T-helper 2 cell (primary cell): Measurements from ENCODE around the gene MAP2K3.
A peak's percentile ranks its signal among the peaks of the same experiment; 100 is the strongest.
"Not testable (repeated sequence)": the region's sequence is repeated elsewhere in the genome, so short reads cannot be mapped to it uniquely, and the experiment has no call there.

Source experiments
- DNase-seq, 5 experiments: peaks; one replicate each; pipeline versions ENCODE4 v3.0.0 to v3.0.0-alpha.2; 2012 to 2022

MAP2K3 gene

GRCh38 chr17:21297026-21297520 is 12.6 kb downstream of the MAP2K3 start:
- no peak for DNase-seq

DNA sequence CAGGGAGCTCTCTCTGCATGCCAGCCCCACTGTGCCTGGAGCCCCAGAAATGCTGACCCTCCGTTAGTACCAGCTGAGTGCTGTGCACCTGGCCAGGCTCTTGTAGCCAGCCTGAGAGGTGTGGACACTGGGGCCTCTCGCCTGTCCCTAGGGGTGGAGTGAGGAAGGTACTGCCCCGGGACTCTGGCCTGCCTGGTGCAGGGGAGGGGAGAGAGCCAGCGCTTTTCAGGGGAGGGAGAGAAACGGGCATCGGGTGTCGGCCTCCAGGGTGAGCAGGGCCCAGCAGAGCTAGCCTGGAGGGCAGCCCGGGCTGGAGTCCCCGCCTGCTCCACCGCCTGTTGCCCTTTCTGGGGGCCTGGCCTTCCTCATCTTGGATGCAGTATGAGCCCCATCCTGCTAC is 13.1 kb downstream of the MAP2K3 start:
- DNase-seq, result no peak

DNA sequence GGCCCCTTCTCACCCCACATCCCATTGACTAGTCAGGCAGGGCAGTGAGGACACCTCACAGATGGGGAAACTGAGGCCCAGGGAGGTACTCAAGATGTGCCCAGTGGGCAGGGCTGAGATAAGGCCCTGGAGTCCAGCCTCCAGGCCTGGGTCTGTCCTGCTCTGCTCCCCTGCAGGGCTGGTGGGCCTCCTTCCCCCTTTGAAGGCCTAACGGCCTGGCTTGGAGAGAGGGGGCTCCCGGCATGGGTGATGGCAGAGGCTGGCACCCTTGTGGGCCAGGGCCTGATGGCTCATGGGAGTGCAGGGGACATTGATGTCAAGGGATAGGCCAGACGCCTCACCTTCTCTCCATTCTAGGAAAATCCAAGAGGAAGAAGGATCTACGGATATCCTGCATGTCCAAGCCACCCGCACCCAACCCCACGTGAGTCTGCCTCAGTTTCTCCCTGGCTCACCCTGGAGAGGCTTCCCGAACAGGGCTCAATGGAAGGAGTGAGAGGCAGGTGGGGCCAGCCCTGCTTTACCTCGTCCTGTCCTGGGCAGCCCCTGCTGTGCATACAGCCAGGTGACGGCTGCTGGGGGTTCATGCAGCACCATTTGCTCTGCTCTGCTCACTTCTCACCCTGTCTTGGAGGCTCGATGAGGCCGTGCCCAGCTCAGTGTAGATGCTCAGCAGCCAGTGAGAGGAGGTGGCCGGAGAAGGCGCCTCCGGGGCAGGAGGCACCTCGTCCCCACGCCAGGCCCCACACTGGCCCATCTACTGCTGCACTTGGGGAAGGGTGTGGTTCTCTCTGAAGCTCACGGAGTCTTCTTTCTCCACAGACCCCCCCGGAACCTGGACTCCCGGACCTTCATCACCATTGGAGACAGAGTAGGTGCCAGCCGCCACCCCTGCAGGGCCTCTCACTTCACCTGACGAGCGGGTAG is 13.8 kb downstream of the MAP2K3 start:
- no peak for DNase-seq

- DNase-seq, result no peak
These were observed 14.5 kb downstream of the MAP2K3 start for GRCh38 chr17:21298983-21299519.

DNA sequence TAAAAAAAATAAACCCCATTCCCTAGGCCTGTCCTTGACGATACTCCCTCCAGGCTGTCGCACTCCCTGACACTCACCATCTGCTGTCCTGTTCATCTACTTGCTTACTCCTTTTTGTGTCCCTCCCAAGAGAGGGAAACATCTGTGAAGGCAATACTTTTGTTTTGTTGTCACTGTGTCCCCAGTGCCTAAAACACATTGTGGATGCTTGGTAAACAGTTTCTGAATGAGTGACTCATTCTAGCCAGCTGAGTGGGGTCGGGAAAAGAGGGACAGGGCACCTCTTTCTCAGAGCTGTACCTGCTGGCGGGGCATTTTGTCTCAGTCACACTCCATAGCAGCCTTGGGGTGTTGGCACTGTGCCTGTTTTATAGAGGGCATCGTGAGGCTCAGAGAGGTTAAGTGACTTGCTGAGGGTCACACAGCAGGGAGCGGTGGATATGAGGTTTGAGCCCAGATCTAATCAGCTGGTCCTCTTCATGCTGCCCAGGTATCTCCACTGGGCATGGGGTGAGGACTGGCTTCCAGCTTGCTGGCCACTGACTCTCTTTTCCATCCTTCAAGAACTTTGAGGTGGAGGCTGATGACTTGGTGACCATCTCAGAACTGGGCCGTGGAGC is 15.6 kb downstream of the MAP2K3 start:
- no peak for DNase-seq

GRCh38 chr17:21300601-21301571 is 16.4 kb downstream of the MAP2K3 start:
- no peak for DNase-seq

DNA sequence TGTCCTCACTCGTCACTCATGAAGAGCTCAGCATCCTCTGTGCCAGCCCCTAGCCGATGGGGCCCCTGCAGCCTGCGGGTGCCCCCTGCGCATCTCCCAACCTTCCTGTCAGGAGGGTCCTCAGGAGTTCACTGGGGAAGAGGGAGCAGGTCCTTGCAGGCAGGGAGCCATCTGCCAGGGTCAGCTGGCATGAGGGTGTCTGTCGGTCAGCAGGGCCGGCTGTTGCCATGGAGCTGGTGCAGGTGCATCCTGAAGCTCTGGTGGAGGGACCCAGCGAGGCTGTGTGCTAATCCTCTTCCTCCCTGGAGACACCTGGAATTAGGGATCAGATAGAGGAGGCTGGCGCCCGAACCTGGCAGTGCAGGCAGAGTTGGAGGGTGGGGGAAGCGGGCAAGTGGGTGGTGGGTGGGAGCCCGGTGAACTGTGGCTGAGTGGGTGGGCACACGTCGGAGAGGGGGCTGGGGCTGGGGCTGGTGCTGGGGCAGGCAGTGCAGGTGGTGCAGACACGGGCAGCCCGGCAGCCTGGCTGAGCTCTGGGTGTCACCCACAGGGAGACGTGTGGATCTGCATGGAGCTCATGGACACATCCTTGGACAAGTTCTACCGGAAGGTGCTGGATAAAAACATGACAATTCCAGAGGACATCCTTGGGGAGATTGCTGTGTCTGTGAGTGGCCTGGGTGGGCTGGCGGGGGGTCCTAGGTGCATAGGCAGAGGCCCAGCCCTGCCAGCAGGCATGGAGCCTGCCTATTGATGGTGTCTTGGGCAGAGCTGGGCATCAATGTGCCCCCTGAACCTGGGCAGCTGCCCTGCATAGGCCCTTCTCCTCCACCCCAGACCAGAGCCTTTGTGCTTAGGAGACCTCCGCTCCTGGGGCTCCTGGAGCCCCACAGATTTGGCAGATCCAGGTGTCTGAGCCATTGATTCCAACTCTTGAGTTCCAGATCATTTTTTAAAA is 17.4 kb downstream of the MAP2K3 start:
- DNase-seq, result no peak

DNA sequence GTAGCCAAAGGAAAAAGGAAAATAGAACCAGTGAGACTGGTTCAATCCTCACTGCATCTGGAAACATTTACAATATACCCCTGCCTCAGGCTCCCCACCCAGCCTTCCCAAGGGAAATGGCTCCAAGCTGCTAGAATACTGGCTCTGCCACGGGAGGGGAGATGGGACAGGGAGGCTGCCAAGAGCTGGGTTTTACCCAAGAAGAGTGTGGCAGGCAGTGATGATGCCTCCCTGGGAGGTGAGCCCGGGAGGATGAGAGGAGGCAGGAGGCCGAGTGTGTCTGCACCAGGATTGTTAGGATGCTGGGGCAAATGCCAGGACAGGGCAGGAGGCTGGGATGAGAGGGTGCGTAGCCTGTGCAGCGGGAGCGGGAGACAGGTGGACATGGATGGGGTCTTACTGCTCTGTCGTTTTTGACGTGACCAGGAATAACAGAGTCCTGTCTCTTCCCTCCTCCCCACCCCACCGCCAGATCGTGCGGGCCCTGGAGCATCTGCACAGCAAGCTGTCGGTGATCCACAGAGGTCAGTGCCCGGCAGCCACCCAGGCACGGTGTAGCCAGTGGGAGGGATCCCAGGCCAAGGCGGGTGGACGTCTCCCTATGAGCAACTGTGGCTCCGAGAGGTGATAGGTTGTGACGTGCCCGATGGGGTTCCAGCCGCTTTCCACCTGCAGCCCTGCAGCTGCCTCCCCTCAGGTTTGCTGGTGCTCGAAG is 18.4 kb downstream of the MAP2K3 start:
- DNase-seq, result no peak

GRCh38 chr17:21303441-21304065 is 19.0 kb downstream of the MAP2K3 start:
- DNase-seq, result no peak

GRCh38 chr17:21304091-21304490 is 19.6 kb downstream of the MAP2K3 start:
- DNase-seq, result no peak

GRCh38 chr17:21304551-21305151 is 20.1 kb downstream of the MAP2K3 start:
- DNase-seq, result not testable (repeated sequence)

DNA sequence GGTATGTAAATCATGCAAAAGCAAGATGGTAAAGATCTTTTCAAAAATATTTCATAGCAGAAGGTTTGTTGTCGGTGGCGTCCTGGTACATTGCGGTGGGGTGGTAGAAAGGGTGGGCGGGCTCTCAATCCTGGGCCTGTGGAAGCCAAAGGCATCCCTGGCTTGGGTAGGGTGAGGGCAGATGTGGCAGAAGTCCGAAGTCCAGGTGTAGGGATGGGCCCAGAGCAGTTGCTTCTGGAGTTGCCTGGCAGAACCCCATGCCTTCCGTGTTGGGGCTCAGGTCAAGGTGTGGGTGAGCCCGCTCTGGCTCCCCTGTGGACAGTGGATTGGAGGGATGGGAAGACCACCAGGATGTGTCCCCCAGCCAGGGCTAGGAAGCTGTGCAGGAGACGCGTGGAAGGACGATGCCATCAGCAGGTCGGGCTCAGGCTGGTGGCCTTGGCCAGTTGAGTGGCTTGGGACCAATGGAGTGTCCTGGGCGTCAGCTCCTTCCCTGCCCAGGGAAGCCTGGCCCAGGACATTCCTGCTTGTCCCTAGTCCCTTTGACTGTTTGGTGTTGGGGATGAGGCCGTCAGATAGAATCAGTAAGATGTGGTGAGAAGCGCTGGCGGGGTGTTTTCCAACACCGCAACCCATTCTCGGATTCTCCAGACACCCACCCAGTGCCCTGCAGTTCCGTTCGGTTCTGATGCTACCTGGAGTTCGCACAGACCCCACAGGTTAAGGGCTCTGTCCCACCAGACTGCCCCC is 21.1 kb downstream of the MAP2K3 start:
- not testable (repeated sequence) for DNase-seq

GRCh38 chr17:21306611-21307272 is 22.2 kb downstream of the MAP2K3 start:
- not testable (repeated sequence) for DNase-seq

DNA sequence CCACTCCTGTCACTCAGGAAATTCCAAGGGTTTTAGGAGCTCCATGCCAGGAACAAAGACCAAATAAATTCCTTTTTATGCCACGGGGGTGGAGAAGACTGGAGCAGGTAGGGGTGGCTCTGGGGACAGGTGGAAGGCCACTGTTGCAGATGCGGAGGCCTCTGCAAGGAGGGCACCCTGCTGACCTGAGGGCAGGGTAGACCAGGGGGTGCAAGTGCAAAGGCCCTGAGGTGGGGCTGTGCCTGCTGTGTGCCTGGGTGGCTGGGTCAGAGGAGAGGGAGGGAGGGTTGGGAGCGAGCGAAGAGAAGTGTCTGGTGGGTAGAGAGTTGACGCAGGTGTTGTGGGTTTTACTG is 22.7 kb downstream of the MAP2K3 start:
- not testable (repeated sequence) for DNase-seq

DNA sequence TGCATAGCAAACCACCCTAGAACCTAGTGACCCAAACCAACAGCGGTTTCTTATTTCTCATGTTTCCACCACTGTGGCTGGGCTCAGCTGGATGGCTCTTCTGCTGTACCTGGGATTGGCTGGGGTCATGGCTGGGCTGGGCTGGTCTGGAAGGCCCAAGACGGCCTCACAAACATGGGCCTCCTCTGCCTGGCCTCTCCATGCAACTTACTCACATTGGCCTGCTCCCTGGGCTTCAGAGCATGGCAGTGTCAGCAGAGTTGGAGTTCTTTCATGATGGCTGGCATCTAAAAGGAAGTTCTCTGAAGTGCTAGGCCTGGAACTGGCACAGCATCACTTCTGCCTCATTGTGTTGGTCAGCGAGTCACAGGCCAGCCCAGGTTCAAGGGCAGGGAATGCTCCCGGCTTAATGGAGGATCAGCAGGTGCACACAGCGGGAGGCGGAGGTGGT is 24.4 kb downstream of the MAP2K3 start:
- DNase-seq, result peak in 1 of 5 experiments; percentile 0

- DNase-seq, result not testable (repeated sequence)
These were observed 25.7 kb downstream of the MAP2K3 start for GRCh38 chr17:21310061-21310765.
